ENCODE measurements around the gene C11orf16.
"Not testable (repeated sequence)": the region's sequence is repeated elsewhere in the genome, so short reads cannot be mapped to it uniquely, and the experiment has no call there.

Gene C11orf16, protein sequence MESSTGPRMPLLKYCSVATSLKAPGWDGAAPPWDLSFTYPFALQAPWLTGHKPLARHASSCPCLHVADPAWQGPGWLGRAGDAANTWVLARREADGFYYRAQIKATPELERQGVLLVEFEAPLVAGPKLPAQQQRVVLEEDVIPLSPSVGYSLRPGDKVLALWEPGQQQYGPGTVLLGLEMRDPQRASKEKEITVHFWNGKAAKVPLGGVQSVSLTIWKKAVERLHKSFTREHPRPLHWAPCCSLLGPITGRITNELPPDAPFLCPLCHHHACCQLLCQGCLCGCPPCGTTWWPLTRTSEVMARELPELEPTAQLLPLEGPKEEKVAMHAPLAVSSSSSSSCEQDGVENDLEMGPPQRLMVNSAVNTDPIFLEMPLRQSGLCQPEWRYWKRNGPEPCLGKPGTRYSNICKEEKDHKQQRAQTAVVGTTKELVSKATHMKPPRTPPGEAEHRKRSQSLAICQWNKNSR

DNA sequence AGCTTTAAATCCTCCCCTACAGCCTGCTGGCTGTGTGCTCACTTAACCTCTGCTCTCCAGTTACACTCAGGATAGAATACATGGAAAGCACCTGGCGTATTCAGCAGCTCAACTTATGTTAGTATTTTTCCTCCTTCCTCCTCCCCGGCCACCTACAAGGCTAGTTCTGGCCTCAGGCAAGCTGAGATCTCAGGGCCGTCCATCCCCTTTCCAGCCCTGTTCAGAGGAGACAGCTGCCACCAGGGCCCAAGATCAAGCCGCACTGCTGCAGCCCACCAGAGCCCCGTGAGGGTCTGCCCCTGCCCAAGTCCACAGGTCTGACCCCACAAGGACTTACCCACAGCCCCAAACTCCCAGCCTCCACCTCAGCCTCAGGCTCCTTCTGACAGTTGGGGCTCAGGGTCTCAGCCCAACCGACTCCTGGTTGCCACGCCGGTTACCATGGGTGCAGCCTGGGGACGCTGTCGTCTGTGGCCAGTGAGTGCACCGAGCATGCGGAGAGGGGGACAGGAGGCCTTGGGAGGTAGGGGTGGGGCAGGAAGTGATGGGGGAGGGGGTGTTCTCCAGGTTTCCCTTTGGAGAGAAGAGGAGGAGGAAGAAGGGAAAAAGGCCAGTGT is at the start of gene C11orf16:
Gene C11orf16, minus strand, starts transcription at position 384 of the 617 bp plus-strand sequence. CDS start 639 bp downstream, outside the sequence.
- DNase-seq, result no peak

DNA sequence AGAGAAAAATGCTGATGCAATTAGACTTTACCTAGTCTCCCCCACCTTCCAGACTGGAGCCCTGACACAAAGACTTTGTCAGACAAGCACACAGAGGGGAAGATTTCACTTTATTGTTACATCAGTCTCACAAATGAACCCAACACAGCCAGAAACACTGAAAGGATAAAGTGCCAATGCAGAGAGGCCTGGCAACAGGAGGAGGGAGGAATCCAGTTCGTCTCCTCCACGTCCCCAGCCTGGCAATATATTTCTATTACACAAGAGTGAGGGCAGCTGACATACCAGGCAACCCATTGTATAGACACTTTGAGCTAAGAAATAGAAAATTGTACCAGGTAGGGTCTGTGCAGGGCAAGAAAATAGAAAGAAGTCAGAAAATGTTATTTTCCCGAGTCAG is 47.7 kb upstream of the C11orf16 start:
- no peak for DNase-seq

DNA sequence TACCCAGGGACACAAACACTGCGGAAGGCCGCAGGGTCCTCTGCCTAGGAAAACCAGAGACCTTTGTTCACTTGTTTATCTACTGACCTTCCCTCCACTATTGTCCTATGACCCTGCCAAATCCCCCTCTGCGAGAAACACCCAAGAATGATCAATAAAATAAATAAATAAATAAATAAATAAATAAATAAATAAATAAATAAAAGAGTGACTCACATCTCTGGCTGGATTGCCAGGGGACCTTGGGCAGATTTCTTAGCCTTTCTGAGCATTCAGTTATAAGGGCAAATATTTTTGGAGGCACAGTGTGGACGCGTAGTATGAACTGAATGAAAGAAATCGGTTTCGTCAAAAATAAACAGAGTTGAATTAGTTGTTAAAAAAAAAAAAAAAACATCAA is 46.6 kb upstream of the C11orf16 start:
- not testable (repeated sequence) for DNase-seq

DNA sequence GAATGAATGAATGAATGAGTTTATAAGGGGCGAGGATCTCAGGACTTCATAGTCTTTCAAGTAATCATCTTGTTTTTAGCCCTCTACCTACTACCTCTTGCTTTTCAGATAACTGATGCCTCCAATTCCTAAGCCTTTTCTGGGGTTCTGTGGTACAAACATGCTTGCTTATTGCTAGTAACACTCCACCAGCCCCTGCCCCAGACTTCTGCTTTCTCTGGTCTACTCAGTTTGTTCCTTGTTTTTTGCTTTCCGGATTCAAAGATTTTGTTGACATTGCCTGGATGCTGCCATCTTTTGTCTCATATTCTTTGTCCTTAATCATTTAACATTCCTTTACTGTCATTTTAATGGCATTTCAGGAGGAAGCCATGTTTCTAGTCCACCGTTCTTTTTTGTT is 40.4 kb upstream of the C11orf16 start:
- no peak for DNase-seq

DNA sequence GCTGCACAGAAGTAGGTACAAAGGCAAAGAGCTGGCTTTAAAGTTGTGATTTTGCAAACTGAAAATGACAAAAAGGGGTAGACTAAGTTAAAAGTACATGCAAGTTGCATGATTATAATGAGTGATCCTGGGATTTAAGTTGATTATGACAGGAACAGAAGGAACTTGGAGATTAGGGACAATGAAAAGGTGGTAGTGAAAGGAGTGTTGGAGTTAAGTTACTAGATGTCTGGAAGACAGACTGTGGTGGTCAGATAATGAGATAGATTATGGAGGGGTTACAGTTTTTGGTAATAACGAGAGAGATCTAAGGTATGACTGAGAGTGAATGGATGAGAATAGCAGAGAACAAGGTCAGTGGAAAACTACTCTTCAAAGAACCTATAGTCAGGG is 39.2 kb upstream of the C11orf16 start:
- DNase-seq, result no peak

DNA sequence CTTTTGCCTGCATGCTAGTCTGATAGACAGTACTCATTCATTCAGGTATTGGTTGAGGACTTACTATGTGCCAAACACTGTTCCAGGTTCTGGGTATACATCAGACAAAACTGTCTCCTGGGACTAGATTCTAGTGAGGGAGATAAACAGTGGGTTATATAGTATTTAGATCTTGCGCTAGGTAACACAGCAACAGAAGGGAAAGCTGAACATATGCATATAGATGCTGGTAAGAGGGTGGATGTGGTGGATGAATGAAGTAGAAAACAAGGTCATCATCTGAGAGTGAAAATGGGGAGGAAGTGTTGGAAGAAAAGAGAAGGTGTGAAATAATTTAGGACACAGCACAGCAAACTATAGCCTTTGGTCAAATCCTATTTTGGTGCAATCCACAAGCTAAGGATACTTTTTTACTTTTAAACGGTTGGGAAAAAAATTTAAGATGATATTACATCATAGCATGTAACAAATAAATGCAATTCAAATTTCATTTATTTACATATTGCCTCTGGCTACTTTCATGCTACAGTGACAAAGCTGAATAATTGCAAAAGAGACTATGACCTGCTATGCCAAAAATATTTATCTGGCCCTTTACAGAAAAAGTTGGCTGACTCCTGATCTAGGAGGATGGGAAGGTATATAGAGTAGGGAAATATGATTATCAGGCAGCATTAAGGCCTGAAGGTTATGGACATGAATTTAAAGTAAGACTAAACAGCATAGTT is 38.6 kb upstream of the C11orf16 start:
- no peak for DNase-seq

DNA sequence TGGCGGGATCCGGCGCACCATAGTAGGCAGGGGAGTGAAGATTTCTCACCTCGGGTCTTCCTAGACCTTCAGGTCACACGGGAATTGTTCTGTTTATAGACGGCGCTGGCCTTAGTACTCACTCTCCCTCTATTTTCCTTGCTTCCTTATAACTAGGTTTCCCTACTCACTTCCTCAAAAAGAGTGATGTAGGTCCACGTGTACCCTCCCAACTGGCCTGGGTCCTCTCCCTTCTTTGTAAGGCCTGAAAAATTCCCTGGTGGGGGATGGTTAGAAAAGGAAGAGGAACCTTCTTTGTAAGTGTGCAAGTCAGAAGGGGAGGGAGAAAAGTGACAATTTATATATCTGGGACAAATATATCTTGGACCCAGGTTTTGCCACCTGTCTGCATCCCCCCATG is 34.4 kb upstream of the C11orf16 start:
- DNase-seq, result no peak

DNA sequence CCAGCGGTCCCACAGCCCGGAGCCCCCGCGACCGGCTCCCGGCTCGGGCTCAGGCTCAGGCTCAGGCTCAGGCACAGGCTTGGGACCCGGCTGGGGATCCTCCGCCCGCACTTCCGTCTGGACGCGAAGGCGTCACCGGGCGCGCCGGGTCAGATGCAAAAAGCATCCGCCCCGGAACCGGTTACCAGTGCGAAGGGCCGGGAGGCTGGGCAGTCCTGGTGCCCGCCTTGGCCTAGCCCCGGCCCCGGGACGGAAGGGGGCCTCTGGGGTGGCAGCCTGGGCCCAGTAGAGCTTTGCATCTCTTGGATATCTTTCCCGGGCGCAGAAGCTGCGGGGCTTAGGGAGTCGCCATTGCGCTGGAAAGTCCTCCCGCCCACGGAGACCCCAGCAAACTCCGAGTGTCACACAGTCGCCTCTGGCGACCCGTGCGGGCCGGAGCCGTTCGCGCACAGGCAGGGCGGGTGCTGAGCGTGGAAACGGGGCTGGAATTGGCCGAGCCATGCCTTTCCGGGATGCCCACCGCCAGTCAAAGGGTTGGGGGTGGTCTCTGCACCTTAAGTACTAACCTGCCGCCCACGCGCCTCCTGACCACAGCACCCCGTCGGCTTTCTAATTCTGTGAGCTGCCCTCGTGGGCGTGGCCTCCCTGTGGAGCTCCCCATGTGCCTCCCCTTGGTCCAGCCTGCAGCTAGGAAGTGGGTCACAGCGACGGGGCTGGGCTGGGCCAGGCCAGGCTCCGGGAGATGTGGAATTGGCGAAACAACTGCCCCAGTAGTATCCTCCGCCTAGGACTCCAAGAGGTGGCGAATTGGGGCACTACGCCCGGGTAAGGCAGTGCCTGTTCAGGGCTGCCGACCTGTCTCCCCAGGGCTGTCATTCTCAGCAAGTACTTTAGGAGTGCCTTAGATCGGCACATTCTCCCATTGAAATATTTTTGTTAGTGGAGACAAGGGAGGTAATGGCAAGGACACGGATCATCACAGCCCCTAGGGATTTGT is 31.9 kb upstream of the C11orf16 start, which contains the start of gene TMEM9B:
Gene TMEM9B, minus strand, starts transcription at position 119 of the 997 bp plus-strand sequence. CDS start 129 bp downstream, outside the sequence.
- DNase-seq, result peak; percentile 78 to 79

DNA sequence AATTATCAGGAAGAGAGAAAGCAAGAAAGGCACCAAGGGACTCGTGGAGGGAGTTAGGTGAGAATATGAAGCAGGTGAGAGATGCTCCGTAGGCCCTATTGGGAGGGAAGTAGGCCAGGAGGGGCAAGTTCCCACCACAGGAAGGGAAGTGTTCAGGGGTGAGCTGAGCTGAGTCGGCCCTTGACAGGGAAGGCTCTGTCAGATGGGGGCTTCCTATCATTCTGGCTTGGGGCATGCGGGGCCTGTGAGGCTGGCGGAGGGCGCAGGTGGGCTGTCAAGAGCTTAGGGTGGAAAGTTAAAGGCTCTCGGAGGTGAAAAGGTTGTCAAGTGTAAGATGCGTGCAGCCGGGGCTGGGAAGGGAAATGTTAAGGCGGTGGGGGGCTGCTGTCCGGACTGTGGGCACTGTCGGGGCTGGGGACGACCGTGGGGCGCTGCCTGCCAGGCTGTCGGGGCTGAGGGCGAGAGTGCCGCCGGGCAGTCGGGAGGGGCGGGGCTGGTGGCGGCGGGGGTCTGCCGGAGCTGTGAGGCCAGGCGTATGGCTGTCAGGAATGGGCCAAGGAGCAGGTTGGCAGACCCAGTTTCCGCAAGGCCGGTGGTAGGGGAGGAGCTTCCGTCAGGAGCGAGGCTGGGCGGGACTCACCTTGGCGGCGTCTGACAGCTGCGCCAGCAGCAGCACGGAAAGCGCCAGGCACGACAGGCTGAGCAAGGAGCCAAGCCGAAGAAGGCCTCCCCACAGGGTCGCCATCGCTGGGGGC is 31.0 kb upstream of the C11orf16 start:
- DNase-seq, result peak; percentile 79

DNA sequence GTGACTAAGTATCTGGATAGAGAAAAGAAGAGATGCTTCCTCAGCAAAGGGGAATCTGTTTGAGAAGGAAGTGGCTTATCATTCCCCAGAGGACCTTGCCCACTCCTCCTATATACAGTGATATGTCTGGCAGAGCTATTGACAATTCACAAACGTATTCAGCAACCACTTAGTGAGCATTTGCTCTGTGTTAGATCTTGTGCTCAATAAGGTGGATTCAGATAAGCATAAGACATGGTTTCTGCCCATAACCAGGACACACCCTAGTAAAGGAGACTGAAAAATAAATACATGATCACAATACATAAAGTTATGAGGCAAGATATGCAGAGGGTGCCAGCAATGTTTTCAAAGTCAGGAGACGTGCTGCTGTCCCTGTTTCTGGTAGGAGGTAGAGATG is 30.1 kb upstream of the C11orf16 start:
- no peak for DNase-seq

DNA sequence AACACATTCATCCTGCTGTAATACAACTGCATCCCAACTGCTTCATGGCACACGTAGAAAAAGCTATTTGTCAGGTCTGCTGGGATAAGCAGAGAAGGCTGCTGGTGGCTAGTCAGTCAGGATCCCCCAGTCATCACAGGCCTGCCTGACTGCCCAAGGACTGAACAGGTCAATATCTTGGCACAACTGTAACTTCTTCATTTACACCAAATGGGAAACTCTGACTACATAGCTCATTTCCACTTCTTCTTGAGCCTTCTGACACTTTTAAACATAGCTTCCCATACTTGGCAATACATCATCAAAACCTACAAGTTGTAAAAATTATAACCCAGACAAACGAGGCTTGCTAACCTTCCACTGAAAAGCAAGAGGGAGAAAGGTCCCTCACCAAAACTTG is 28.7 kb upstream of the C11orf16 start:
- no peak for DNase-seq

DNA sequence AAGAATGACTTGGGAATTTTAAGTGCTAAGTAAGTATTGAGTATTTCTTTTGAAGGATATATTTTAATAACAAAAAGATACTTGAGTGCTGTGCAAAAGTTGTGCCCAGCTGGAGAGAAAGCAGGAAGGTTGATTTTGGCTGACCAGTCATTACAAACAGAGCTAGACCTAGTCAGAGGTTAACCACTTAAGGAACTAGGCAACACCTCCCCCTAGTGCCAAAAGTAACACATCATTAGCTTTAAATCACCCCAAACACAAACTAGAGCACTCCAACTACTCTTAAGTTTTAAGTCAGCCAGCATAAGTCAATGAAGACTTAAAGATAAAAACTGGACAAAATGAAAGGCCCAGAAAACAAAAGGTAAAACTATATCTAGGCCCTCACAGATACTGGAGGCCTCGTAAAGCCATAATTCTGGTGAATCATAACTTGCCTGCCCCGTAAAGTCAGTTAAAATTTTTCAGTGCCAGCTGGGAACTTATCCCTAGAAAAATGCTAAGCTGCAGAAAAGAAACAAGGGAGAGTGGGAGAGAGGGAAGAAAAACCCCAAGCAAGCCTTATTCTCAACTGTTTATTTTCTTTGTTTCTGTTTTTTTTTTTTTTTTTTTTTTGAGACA is 26.9 kb upstream of the C11orf16 start:
- peak; percentile 12 to 53 for DNase-seq

DNA sequence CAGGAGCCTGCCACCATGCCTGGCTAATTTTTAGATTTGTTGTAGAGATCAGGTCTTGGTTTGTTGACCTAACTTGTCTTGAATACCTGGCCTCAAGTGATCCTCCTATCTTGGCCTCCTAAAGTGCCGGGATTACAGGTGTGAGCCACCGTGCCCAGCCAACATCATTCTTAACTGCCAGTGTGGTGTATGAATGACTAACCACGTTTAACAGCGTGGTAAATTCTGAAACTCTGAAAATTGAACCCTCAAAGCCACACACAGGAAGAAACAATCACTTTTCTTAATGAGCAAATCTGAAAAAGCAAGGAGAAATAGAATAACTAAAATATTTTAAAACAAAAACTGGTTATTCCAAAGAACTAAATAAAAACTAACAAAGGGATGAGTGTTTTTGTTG is 24.1 kb upstream of the C11orf16 start:
- no peak for DNase-seq

DNA sequence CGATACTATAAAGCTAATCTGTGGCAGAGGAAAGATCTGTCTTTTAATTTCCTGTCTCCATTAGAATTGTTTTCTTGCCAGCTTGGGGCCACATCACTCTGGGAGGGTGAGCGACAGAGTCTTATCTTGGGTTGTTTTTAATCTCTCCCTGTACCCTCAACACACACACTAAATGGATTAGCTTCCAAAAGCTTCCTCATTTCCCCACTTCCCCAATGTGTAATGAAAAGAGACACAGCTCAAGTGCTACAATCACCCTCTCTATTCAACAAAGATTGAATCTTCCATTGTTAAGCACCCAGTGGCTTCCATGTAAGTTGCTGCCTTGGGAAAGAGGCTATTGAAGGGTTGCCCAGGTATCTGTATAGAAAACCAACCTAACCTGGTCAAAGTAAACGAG is 16.1 kb upstream of the C11orf16 start:
- DNase-seq, result no peak

DNA sequence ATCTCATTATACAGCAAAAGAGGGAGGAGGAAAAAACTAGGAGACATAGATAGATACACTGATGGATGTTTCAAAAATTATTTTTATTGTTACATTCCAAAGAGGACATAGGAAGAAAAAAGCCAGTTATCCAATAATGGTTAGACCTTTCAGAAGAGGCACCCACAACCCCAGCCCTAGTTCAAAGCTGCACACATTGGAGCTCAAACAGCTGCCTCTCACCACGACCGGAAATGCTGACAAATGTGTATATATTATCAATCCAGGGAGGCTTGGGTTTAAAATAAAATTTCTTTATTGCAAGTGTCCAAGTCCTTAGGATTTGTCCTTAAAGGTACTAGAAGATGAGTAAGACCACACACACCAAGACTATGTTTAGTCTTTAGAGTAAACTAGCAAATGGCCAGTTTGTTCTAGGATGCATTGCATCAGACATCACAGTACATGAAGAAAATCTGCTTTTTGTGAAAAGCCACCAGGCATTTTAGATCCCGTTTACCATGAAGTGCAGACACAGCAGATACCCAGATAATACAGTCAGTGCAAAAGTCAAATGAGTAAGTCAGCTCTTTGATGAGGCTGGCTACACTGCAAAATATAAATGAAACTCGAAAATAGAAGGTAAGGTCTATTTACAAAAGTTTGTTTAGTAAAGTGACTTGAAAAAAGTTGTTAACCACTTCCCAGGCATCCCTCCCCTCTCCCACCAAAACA is 14.6 kb upstream of the C11orf16 start:
- no peak for DNase-seq

DNA sequence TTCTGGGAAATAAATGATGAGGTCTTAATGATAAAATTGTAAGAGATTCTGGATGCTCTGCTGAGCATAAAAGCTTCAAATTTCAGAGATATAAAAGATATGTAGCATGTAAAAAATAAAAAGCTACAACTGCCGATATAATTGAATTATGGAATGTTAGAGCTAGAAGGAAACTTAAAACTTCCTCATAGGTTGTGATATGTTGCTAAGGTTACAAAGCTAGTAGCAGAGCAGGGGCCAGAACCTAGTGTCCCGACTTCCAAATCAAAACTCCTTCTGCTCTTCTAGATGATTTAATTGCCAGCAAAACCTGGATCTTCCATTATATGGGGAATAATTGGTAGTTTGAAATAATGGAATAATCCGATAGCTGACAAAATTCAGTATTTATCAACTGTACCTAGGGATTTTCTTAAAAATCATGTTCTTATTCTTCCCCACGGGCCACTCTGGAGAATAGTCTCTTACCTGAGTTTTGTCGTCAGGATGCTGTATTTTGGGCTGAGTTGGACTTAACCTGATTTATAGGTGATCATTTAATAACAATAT is 9.8 kb upstream of the C11orf16 start, which contains the start of gene ASCL3:
Gene ASCL3, minus strand, starts transcription at position 499 of the 549 bp plus-strand sequence. CDS start 4,855 bp downstream, outside the sequence.
- no peak for DNase-seq

DNA sequence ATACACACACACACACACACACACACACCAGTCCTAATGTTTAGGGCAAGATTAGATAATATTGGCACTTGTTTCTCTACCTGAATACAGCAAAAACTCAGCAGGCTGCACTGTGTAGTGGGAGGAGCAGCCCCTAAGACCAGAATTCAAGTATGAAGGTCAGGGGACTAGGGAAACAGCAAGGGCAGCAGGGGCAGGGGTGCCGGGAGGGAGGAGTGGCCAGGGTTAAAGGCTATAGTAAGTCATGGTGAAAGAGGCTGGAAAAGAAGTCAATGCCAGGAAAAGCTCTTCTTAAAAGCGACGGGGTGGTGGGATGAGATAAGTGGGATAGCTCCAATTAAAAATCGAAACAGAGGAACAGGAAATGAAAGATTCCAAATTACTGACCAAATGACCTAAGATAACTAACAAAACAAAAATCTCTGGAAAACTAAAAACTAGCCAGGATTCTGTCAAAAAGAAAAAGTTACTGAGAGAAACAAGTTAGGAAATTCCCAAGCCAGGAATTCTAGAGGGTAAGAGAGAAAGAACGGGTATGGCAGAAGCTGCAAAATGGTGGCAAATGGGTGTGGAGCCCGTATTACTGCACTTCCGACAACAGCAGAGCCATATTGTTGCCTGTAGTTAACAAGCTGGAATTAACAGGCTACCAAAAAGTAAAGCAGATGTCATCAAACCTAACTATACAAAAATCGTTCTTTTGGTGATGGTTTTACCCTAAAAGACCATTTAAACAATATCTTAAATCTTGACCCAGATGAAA is 8.8 kb upstream of the C11orf16 start:
- DNase-seq, result no peak

DNA sequence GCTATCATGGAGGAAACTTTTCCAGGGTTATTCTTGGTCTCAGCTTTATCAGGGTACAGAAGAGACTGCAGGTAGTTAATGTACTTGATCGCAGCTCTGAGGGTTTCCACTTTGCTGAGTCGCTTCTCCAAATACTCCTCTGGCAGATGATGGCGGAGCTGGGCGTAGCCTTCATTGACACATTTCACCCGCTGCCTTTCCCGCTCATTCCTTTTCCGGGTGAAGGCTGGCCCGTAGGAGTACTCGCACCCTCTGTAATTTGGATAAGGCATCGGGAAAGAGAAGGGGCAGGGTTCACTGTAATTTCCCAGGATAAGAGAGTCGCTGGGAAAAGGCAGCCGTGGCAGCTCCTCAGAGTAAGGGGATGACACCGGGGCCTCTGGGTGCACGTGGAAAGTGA is 4.9 kb upstream of the C11orf16 start:
- DNase-seq, result no peak

DNA sequence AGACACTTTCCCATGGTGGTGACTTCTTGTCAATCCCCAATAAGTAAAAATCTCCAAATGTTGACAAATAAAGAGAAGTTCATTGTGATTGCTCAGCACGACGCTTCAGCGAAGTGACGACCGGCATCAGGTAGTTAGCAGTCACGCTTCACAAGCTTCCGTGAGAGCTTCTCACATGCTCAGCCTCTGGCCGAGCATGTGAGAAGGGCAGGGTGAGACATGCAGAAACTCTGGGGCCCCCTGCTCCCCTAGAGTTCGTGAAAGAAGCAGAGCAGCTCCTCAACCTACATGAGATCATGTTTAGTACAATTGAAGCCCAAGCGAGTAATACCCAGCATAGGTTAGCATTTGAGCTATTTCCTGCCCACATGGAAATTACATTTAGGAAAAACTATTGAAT is 4.4 kb upstream of the C11orf16 start:
- no peak for DNase-seq
